ENCODE measurements around the gene DPF1.

DPF1 gene

GRCh38 chr19:38163419-38164290 is 60.4 kb downstream of the DPF1 start:
- no peak for DNase-seq (ENCODE audit: low spot score)

GRCh38 chr19:38162632-38163031 is 61.4 kb downstream of the DPF1 start:
- DNase-seq (ENCODE audit: low spot score), result no peak

GRCh38 chr19:38162094-38162493 is 61.9 kb downstream of the DPF1 start:
- no peak for DNase-seq (ENCODE audit: low spot score)
